Thyroid gland (tissue), 4 donors: ENCODE results near the gene LDLRAD3. TPM values are rescaled to one million over a fixed set of nuclear protein-coding genes. Genes with fewer than 3 reads are reported as not detected.

Experiments
- DNase-seq, 2 donors: peaks; one replicate each; pipeline ENCODE4 v3.0.0-alpha.2; 2019
- H3K27ac ChIP-seq, 3 donors: fragments of 200-600 bp; sonication (generic); 1 replicate in 2 of 3; 2 replicates in 1 of 3; pipeline ENCODE4 v1.5.1; 2016 to 2019; ENCODE audit warnings: mild to moderate bottlenecking in 1 of 3, moderate library complexity in 1 of 3
- H3K27me3 ChIP-seq: fragments of 200-600 bp; sonication (generic); one replicate; pipeline ENCODE4 v1.5.1; 2019
- H3K36me3 ChIP-seq, 2 donors: fragments of 200-600 bp; sonication (generic); one replicate each; pipeline ENCODE4 v1.5.1; 2016 to 2019
- H3K4me1 ChIP-seq, 2 donors: fragments of 200-600 bp; sonication (generic); one replicate each; pipeline ENCODE4 v1.5.1; 2017 to 2019
- H3K4me3 ChIP-seq, 3 donors: fragments of 200-600 bp; sonication (generic); replicated peaks in 1 of 3; 1 replicate in 2 of 3; 2 replicates in 1 of 3; pipeline ENCODE4 v1.5.1; 2016; ENCODE audit warnings: mild to moderate bottlenecking in 1 of 3
- H3K9me3 ChIP-seq: fragments of 200-600 bp; sonication (generic); one replicate; pipeline ENCODE4 v1.5.1; 2017
- POLR2A ChIP-seq, 2 donors: fragments of 450-650 bp; IDR thresholded peaks; one replicate each; pipeline ENCODE4 v1.6.1; 2017; ENCODE audit warnings: antibody characterized with exemption in 2 of 2, mild to moderate bottlenecking in 2 of 2, moderate library complexity in 1 of 2
- WGBS, 2 donors: methylation state at CpG; one replicate each; pipeline ENCODE4 v1.1.5; 2017; 5-methylcytosine and 5-hydroxymethylcytosine counted together
- intact Hi-C: fragments of 100-400 bp; cut with DNase I; formaldehyde crosslinking; loops from one replicate; pipeline ENCODE4 v1.15.1; 2023
- total RNA-seq, 4 donors: library from RNA; depleted of rRNA; stranded (reverse); fragments of >200 nt; gene quantifications; one replicate each; pipeline ENCODE4 v1.2.3, GENCODE V29; 2016
- TF ChIP-seq, protein P1 (sequence below), 6 experiments: fragments of 200-600 bp in 3 of 6; fragments of 450-650 bp in 3 of 6; sonication (generic) in 3 of 6; IDR thresholded peaks; one replicate each; pipeline ENCODE4 v1.5.1; 2016 to 2019; ENCODE audit warnings: antibody characterized with exemption in 6 of 6, mild to moderate bottlenecking in 2 of 6, inconsistent platforms in 1 of 6, moderate library complexity in 1 of 6

LDLRAD3 gene
- total RNA-seq, 4 donors from 2014 or later = 3.6 to 9.3 (median 6.2) TPM

DNA sequence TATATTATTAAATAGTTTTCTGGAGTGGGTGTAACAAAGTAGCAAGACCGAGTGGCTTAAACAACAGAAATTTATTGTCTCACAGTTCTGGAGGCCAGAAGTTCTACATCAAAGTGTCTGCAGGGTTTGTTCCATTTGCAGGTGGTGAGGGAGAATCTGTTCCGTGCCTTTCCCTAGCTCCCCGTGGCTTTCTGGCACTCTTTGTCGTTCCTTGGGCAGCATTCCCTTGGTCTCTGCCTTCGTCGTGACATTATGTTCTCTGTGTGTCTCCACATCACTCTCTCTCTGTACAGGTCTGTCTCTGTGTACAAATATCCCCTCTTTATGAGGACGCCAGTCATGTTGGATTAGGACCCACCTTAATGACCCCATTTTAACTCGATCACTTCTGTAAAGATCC lies 38.2 kb downstream of the LDLRAD3 start:
- no peaks in the 10 kb centered on the region for H3K36me3 ChIP-seq
- H3K27ac ChIP-seq = no peak overlapping the region
- peaks cover 0 to 8% of the 10 kb centered on the region in 2 donors for H3K4me1 ChIP-seq
- TF ChIP-seq, protein P1, sequence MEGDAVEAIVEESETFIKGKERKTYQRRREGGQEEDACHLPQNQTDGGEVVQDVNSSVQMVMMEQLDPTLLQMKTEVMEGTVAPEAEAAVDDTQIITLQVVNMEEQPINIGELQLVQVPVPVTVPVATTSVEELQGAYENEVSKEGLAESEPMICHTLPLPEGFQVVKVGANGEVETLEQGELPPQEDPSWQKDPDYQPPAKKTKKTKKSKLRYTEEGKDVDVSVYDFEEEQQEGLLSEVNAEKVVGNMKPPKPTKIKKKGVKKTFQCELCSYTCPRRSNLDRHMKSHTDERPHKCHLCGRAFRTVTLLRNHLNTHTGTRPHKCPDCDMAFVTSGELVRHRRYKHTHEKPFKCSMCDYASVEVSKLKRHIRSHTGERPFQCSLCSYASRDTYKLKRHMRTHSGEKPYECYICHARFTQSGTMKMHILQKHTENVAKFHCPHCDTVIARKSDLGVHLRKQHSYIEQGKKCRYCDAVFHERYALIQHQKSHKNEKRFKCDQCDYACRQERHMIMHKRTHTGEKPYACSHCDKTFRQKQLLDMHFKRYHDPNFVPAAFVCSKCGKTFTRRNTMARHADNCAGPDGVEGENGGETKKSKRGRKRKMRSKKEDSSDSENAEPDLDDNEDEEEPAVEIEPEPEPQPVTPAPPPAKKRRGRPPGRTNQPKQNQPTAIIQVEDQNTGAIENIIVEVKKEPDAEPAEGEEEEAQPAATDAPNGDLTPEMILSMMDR (IDR thresholded peaks at IDR 0.05) = no peak
- TF ChIP-seq POLR2A (IDR thresholded peaks at IDR 0.05) = no peak
- 85 to 89% methylated on average over 8 of the region's 8 CpGs for WGBS, 2 donors
- DNase-seq = no peak
- intact Hi-C loops = no loop called here
- H3K27me3 ChIP-seq = no peaks in the 10 kb centered on the region
- H3K9me3 ChIP-seq = no peaks in the 10 kb centered on the region
- no peak overlapping the region for H3K4me3 ChIP-seq

DNA sequence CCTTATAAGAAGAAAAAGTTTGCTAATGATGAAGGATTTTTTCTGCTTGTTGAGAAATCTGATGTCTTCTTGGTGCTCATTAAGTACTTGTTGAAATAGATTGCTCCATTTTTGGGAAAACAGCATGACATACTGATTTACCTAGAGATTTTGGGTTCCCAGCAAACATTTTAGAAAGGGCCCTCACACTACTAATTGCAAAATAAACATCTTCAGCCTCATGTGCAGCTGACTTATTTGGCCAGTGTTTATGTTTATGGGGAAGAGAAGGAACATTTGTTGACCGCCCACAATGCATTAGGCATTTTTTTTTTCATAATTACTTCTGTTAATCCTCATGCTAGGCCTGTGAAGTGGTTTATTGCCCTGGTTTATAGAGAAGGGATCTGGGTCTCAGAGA lies 40.1 kb downstream of the LDLRAD3 start:
- no peak for DNase-seq
- intact Hi-C loops = no loop called here
- no peaks in the 10 kb centered on the region for H3K9me3 ChIP-seq
- no peaks in the 10 kb centered on the region for H3K36me3 ChIP-seq
- 85 to 93% methylated on average over 1 of the region's 1 CpG for WGBS, 2 donors
- no peaks in the 10 kb centered on the region for H3K27me3 ChIP-seq
- H3K4me3 ChIP-seq = no peak overlapping the region
- no peak overlapping the region for H3K27ac ChIP-seq
- TF ChIP-seq, protein P1 (IDR thresholded peaks at IDR 0.05) = no peak
- no peak for TF ChIP-seq POLR2A (IDR thresholded peaks at IDR 0.05)
- H3K4me1 ChIP-seq = peaks cover 0 to 3% of the 10 kb centered on the region in 2 donors

DNA sequence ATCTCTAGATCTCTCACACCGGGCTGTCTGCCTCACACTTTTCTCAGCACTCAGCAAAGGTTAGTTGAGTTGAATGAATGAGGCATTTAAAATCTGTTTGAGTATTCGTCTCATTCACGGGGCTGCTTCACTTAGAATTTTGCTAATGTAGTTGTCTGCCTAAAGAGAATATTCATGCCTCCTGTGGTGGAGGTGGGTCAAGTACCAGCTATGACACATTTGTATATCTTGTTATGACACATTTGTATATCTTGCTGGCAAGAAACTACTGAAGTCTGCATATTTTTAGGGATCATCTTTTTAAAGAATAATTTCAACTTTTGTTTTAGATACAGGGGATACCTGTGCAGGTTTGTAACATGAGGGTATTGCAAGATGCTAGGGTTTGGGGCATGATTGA lies 43.1 kb downstream of the LDLRAD3 start:
- intact Hi-C loops = no loop called here
- no peak overlapping the region for H3K27ac ChIP-seq
- no peaks in the 10 kb centered on the region for H3K4me1 ChIP-seq
- no peak overlapping the region for H3K4me3 ChIP-seq
- no peaks in the 10 kb centered on the region for H3K9me3 ChIP-seq
- TF ChIP-seq, protein P1 (IDR thresholded peaks at IDR 0.05) = no peak
- TF ChIP-seq POLR2A (IDR thresholded peaks at IDR 0.05) = no peak
- WGBS, 2 donors = 71 to 74% methylated on average over 3 of the region's 3 CpGs
- no peak for DNase-seq
- no peaks in the 10 kb centered on the region for H3K36me3 ChIP-seq
- no peaks in the 10 kb centered on the region for H3K27me3 ChIP-seq

DNA sequence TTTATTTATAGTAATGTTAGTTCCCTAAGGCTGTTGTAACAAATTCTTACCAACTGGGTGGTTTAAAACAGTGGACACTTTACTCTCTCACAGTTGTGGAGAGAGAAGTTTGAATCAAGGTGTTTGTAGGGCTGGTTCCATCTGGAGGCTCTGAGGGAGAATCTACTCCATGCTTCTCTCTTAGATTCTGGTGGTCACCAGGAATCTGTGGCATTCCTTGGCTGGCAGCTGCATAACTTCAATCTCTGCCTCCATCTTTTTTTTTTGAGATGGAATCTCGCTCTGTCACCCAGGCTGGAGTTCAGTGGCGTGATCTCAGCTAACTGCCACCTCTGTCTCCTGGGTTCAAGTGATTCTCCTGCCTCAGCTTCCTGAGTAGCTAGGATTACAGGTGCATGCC lies 46.3 kb downstream of the LDLRAD3 start:
- 94 to 98% methylated on average over 2 of the region's 2 CpGs for WGBS, 2 donors
- Histone ChIP-seq H3K36me3 (no peaks in the 10 kb centered on the region), H3K27me3 (no peaks in the 10 kb centered on the region), H3K4me3 (no peak overlapping the region), H3K27ac (no peak overlapping the region), H3K9me3 (no peaks in the 10 kb centered on the region), H3K4me1 (no peaks in the 10 kb centered on the region)
- TF ChIP-seq POLR2A (IDR thresholded peaks at IDR 0.05) = no peak
- TF ChIP-seq, protein P1 (IDR thresholded peaks at IDR 0.05) = no peak
- intact Hi-C loops = no loop called here
- DNase-seq = no peak

DNA sequence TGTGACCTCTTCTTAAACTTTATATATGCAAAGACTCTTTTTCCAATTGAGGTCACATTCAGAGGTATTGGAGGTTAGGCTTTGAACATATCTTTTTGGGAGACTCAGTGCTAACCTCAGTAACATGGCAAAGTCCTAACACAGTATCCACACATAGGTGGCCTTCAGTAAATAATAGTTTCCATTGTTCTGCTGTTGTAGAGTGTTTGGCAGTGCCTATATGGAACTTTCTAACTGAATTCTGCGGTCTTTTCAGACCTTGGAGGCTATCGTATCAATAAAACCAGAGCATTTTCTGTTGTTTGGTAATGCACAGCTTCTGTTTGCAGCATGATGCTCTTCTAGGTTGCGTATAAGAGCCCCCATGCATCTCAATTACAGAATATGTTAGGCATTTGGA lies 47.0 kb downstream of the LDLRAD3 start:
- TF ChIP-seq POLR2A (IDR thresholded peaks at IDR 0.05) = no peak
- TF ChIP-seq, protein P1 (IDR thresholded peaks at IDR 0.05) = no peak
- Histone ChIP-seq H3K9me3 (no peaks in the 10 kb centered on the region), H3K27me3 (no peaks in the 10 kb centered on the region), H3K4me3 (no peak overlapping the region), H3K4me1 (no peaks in the 10 kb centered on the region), H3K36me3 (no peaks in the 10 kb centered on the region), H3K27ac (no peak overlapping the region)
- WGBS, 2 donors = 94 to 97% methylated on average over 3 of the region's 3 CpGs
- no peak for DNase-seq
- intact Hi-C loops = no loop called here
